Glutamatergic neuron (in vitro differentiated cells): ENCODE results near the gene PLK5. TPM values are rescaled to one million over a fixed set of nuclear protein-coding genes. Genes with fewer than 3 reads are reported as not detected.

Experiments used
- DNase-seq: peaks from one replicate; pipeline ENCODE4 v3.0.0; 2022
- H3K27ac Mint-ChIP-seq: one replicate; pipeline ENCODE4 v1.8.0; 2020; ENCODE audit warnings: mild to moderate bottlenecking, mixed read lengths, inconsistent platforms; ENCODE audit not compliant: unreplicated experiment
- H3K27me3 Mint-ChIP-seq: one replicate; pipeline ENCODE4 v1.8.0; 2020; ENCODE audit warnings: mild to moderate bottlenecking, moderate library complexity, mixed read lengths, inconsistent platforms; ENCODE audit not compliant: unreplicated experiment
- H3K36me3 Mint-ChIP-seq: one replicate; pipeline ENCODE4 v1.8.0; 2020; ENCODE audit warnings: mild to moderate bottlenecking, mixed read lengths, inconsistent platforms; ENCODE audit not compliant: unreplicated experiment
- H3K4me1 Mint-ChIP-seq: one replicate; pipeline ENCODE4 v1.8.0; 2020; ENCODE audit warnings: mild to moderate bottlenecking, low read depth, mixed read lengths, inconsistent platforms; ENCODE audit not compliant: unreplicated experiment
- H3K4me3 Mint-ChIP-seq: one replicate; pipeline ENCODE4 v1.8.0; 2020; ENCODE audit warnings: mild to moderate bottlenecking, mixed read lengths, inconsistent platforms; ENCODE audit not compliant: unreplicated experiment
- H3K9me3 Mint-ChIP-seq: one replicate; pipeline ENCODE4 v1.8.0; 2020; ENCODE audit warnings: mild to moderate bottlenecking, moderate library complexity, mixed read lengths, inconsistent platforms; ENCODE audit not compliant: unreplicated experiment
- CTCF ChIP-seq: fragments of 200-600 bp; sonication (generic); IDR thresholded peaks from one replicate; pipeline ENCODE4 v1.5.0; 2021; ENCODE audit not compliant: partially characterized antibody, unreplicated experiment
- total RNA-seq: library from RNA; stranded (reverse); fragmentation: NEBNext Ultra II Directional; extraction: Animal tissue kit (Norgen Biotek cat#: 25700); gene quantifications from one replicate; pipeline ENCODE4 v1.2.1, GENCODE V29; 2021; ENCODE audit not compliant: unreplicated experiment

Gene PLK5
- total RNA-seq, 1 donor from 2014 or later: 0.69 TPM

GRCh38 chr19:1579222-1579621 is 55.3 kb downstream of the PLK5 start:
- Mint-ChIP-seq H3K36me3 (no peaks in the 10 kb centered on the region), H3K27me3 (peaks cover 7% of the 10 kb centered on the region), H3K4me1 (no peaks in the 10 kb centered on the region), H3K4me3 (no peak overlapping the region), H3K27ac (no peak overlapping the region), H3K9me3 (no peaks in the 10 kb centered on the region)
- DNase-seq: no peak
- no peak for TF ChIP-seq CTCF

GRCh38 chr19:1580382-1580781 is 56.5 kb downstream of the PLK5 start:
- Mint-ChIP-seq H3K4me3 (no peak overlapping the region), H3K4me1 (no peaks in the 10 kb centered on the region), H3K9me3 (no peaks in the 10 kb centered on the region), H3K27ac (no peak overlapping the region), H3K27me3 (peaks cover 4% of the 10 kb centered on the region), H3K36me3 (no peaks in the 10 kb centered on the region)
- no peak for DNase-seq
- no peak for TF ChIP-seq CTCF

- no peak overlapping the region for H3K4me3 Mint-ChIP-seq
- H3K27me3 Mint-ChIP-seq: peaks cover under 1% of the 10 kb centered on the region
- no peak overlapping the region for H3K27ac Mint-ChIP-seq
- TF ChIP-seq CTCF: no peak
- H3K36me3 Mint-ChIP-seq: peaks cover 2% of the 10 kb centered on the region
- H3K9me3 Mint-ChIP-seq: no peaks in the 10 kb centered on the region
- no peaks in the 10 kb centered on the region for H3K4me1 Mint-ChIP-seq
- DNase-seq: no peak
Observed at GRCh38 chr19:1580957-1581356, 57.1 kb downstream of the PLK5 start.

- no peak for TF ChIP-seq CTCF
- Mint-ChIP-seq H3K36me3 (peaks cover 5% of the 10 kb centered on the region), H3K27me3 (no peaks in the 10 kb centered on the region), H3K4me1 (peaks cover under 1% of the 10 kb centered on the region), H3K27ac (no peak overlapping the region), H3K9me3 (no peaks in the 10 kb centered on the region), H3K4me3 (no peak overlapping the region)
- no peak for DNase-seq
Observed at GRCh38 chr19:1582201-1582600, 58.3 kb downstream of the PLK5 start.

- peaks cover 5% of the 10 kb centered on the region for H3K36me3 Mint-ChIP-seq
- H3K4me1 Mint-ChIP-seq: peaks cover 10% of the 10 kb centered on the region
- no peaks in the 10 kb centered on the region for H3K27me3 Mint-ChIP-seq
- no peak for TF ChIP-seq CTCF
- no peaks in the 10 kb centered on the region for H3K9me3 Mint-ChIP-seq
- no peak overlapping the region for H3K4me3 Mint-ChIP-seq
- H3K27ac Mint-ChIP-seq: no peak overlapping the region
- no peak for DNase-seq
Observed at GRCh38 chr19:1584500-1585242, 60.8 kb downstream of the PLK5 start.
